Vagina (tissue), 2 donors: ENCODE results near the gene ASCC3. TPM values are rescaled to one million over a fixed set of nuclear protein-coding genes. Genes with fewer than 3 reads are reported as not detected.

Experiments used
- DNase-seq, 2 donors: peaks; one replicate each; pipeline ENCODE4 v3.0.0-alpha.2; 2017; ENCODE audit errors: extremely low spot score in 2 of 2
- H3K27ac ChIP-seq: fragments of 200-600 bp; sonication (generic); one replicate; pipeline ENCODE4 v1.5.1; 2019
- H3K27me3 ChIP-seq: fragments of 200-600 bp; sonication (generic); one replicate; pipeline ENCODE4 v1.5.1; 2019
- H3K36me3 ChIP-seq, 2 donors: fragments of 200-600 bp; sonication (generic); one replicate each; pipeline ENCODE4 v1.5.1; 2017 to 2019
- H3K4me1 ChIP-seq: fragments of 200-600 bp; sonication (generic); one replicate; pipeline ENCODE4 v1.5.1; 2019
- H3K4me3 ChIP-seq, 2 donors: fragments of 200-600 bp; sonication (generic); 1 replicate in 1 of 2; 2 replicates in 1 of 2; pipeline ENCODE4 v1.5.1; 2016 to 2019
- H3K9me3 ChIP-seq: fragments of 200-600 bp; sonication (generic); one replicate; pipeline ENCODE4 v1.5.1; 2019
- POLR2A ChIP-seq, 2 donors: fragments of 450-650 bp; IDR thresholded peaks; one replicate each; pipeline ENCODE4 v1.6.1; 2017; ENCODE audit warnings: antibody characterized with exemption in 2 of 2, mild to moderate bottlenecking in 2 of 2, moderate library complexity in 2 of 2
- POLR2AphosphoS5 ChIP-seq, 2 donors: sonication (generic); formaldehyde crosslinking; IDR thresholded peaks; one replicate each; pipeline ENCODE4 v1.9.0; 2017; ENCODE audit warnings: antibody characterized with exemption in 2 of 2, mild to moderate bottlenecking in 2 of 2, low read depth in 1 of 2; ENCODE audit not compliant: insufficient read depth in 1 of 2
- intact Hi-C: fragments of 100-400 bp; cut with DNase I; formaldehyde crosslinking; loops from one replicate; pipeline ENCODE4 v1.15.1; 2023
- total RNA-seq: library from RNA; depleted of rRNA; stranded (reverse); fragments of >200 nt; gene quantifications from one replicate; pipeline ENCODE4 v1.2.3, GENCODE V29; 2016
- TF ChIP-seq, protein P1 (sequence below), 3 experiments: fragments of 450-650 bp in 2 of 3; fragments of 200-600 bp in 1 of 3; sonication (generic) in 1 of 3; IDR thresholded peaks; one replicate each; pipeline ENCODE4 v1.5.1; 2017 to 2019; ENCODE audit warnings: antibody characterized with exemption in 3 of 3, mild to moderate bottlenecking in 2 of 3, moderate library complexity in 2 of 3

The ASCC3 gene
- total RNA-seq, 1 donor from 2014 or later: 44.7 TPM

DNA sequence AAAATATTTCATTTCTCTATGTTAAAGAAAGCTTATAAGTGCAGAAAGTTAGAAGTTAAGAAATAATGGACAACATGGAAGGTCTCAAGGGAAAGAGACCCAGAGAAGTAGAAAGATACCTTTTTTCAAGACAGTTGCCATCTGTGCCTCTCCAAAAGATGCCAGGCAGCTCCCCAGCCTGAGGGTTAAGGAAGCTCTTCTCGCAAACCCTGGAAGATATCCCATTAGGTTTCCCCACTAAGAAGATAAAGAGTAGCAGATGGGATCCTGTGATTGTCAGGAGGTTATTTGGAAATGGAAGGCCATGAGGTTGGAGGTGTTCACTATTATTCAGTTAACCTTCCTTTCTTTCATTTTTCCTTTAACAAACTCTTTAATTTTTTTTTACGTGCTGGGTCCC, 306.3 kb downstream of the ASCC3 start:
- peaks cover 0 to 4% of the 10 kb centered on the region in 2 donors for H3K36me3 ChIP-seq
- no peak for DNase-seq
- H3K9me3 ChIP-seq: no peaks in the 10 kb centered on the region
- no peaks in the 10 kb centered on the region for H3K4me1 ChIP-seq
- intact Hi-C loops: no loop called here
- no peak overlapping the region for H3K27ac ChIP-seq
- no peak for TF ChIP-seq POLR2A (IDR thresholded peaks at IDR 0.05)
- TF ChIP-seq, protein P1, sequence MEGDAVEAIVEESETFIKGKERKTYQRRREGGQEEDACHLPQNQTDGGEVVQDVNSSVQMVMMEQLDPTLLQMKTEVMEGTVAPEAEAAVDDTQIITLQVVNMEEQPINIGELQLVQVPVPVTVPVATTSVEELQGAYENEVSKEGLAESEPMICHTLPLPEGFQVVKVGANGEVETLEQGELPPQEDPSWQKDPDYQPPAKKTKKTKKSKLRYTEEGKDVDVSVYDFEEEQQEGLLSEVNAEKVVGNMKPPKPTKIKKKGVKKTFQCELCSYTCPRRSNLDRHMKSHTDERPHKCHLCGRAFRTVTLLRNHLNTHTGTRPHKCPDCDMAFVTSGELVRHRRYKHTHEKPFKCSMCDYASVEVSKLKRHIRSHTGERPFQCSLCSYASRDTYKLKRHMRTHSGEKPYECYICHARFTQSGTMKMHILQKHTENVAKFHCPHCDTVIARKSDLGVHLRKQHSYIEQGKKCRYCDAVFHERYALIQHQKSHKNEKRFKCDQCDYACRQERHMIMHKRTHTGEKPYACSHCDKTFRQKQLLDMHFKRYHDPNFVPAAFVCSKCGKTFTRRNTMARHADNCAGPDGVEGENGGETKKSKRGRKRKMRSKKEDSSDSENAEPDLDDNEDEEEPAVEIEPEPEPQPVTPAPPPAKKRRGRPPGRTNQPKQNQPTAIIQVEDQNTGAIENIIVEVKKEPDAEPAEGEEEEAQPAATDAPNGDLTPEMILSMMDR (IDR thresholded peaks at IDR 0.05): no peak
- no peak for TF ChIP-seq POLR2AphosphoS5 (IDR thresholded peaks at IDR 0.05; ENCODE audit: insufficient read depth in 1 of 2, low read depth in 1 of 2)
- H3K27me3 ChIP-seq: no peaks in the 10 kb centered on the region
- no peak overlapping the region for H3K4me3 ChIP-seq

DNA sequence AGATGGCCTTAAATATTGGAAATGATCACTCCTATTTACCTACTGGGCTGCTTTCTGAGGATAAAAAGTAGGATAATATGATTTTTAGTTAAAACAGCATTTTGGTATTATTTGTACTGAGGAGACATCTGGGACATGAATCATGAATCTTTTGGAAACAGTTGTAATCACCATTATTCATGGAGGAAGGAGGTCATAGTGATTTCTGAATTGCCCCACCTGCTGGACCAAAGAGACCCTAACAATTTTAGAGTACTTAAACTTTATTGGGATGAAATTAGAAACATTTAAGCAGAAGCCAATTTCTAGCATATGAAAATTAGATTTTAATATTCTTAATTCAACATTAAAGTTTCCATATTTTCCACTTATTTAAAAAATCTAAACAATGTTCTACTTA, 308.0 kb downstream of the ASCC3 start:
- intact Hi-C loops: no loop called here
- DNase-seq: no peak
- Histone ChIP-seq H3K4me3 (no peak overlapping the region), H3K27me3 (no peaks in the 10 kb centered on the region), H3K27ac (no peak overlapping the region), H3K9me3 (no peaks in the 10 kb centered on the region), H3K36me3 (peaks cover 0 to 4% of the 10 kb centered on the region in 2 donors), H3K4me1 (no peaks in the 10 kb centered on the region)
- TF ChIP-seq POLR2AphosphoS5 (IDR thresholded peaks at IDR 0.05; ENCODE audit: insufficient read depth in 1 of 2, low read depth in 1 of 2): no peak
- TF ChIP-seq POLR2A (IDR thresholded peaks at IDR 0.05): no peak
- TF ChIP-seq, protein P1 (IDR thresholded peaks at IDR 0.05): no peak

DNA sequence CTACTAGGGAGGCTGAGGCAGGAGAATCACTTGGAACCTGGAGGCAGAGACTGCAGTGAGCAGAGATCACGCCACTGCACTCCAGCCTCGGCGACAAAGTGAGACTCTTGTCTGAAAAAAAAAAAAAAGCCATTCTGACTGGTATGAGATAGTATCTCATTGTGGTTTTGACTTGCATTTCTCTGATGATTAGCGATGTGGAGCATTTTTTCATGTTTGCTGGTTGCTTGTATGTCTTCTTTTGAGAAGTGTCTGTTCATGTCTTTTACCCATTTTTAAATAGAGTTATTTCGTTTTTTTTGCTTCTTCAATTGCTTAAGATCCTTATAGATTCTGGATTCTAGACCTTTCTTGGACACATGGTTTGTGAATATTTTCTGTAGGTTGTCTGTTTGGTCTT, 312.9 kb downstream of the ASCC3 start:
- no peaks in the 10 kb centered on the region for H3K4me1 ChIP-seq
- intact Hi-C loops: no loop called here
- no peaks in the 10 kb centered on the region for H3K9me3 ChIP-seq
- H3K27me3 ChIP-seq: no peaks in the 10 kb centered on the region
- no peak for DNase-seq
- H3K4me3 ChIP-seq: no peak overlapping the region
- peaks cover 0 to 4% of the 10 kb centered on the region in 2 donors for H3K36me3 ChIP-seq
- TF ChIP-seq POLR2A (IDR thresholded peaks at IDR 0.05) (no peak), POLR2AphosphoS5 (IDR thresholded peaks at IDR 0.05; ENCODE audit: insufficient read depth in 1 of 2, low read depth in 1 of 2) (no peak)
- TF ChIP-seq, protein P1 (IDR thresholded peaks at IDR 0.05): no peak
- H3K27ac ChIP-seq: no peak overlapping the region

DNA sequence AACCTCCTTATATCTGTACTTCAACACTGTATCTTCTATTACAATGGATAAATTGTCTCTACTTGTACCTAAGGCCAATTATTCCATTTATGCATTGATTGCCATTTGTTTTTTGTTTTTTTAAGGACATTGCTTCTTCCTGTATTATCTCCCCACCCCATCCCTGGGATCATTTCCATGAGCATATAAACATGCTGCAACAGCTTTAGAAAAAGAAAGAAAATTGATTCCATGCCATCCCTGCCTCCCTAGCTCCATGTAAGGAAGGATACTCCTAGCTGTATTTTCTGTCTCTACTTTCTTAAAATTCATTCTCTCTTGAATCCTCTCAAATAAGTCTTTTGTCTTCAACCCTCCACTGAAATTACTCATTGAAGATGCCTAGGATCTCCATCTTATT, 314.6 kb downstream of the ASCC3 start:
- DNase-seq: no peak
- TF ChIP-seq POLR2AphosphoS5 (IDR thresholded peaks at IDR 0.05; ENCODE audit: insufficient read depth in 1 of 2, low read depth in 1 of 2): no peak
- TF ChIP-seq, protein P1 (IDR thresholded peaks at IDR 0.05): no peak
- TF ChIP-seq POLR2A (IDR thresholded peaks at IDR 0.05): no peak
- no peaks in the 10 kb centered on the region for H3K4me1 ChIP-seq
- no peaks in the 10 kb centered on the region for H3K9me3 ChIP-seq
- intact Hi-C loops: no loop called here
- H3K4me3 ChIP-seq: no peak overlapping the region
- H3K27me3 ChIP-seq: no peaks in the 10 kb centered on the region
- H3K27ac ChIP-seq: no peak overlapping the region
- H3K36me3 ChIP-seq: peaks cover 0 to 4% of the 10 kb centered on the region in 2 donors

DNA sequence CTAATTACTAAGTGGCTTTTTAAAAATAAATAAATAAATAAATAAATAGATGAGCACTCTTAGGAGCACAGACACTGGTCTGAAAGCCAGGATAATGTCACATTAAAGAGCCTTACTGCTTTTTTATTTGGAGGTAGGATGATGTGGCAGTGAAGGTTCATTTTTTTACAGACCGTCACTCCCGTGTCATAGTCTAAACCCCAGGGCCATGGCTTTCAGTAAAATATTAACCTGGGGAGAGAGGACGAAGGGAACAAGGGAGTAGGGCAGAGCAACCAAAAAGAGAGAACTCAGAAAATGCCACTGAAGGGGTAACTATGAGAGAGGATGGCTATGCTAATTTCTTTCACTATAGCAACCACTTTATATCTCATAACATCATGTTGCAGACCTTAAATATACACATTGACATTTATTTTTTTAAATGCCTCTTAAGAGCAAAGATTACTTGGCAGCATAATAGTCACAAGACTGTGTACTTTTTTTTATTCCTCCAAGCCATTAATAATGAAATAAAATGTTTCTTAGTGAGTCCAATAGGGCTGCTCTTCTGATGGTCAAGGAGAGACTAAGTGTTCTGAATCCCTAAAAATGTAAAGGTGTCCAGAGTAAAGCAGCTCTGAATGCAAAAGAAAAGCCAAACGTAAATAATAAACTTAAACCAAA, 315.6 kb downstream of the ASCC3 start:
- H3K4me1 ChIP-seq: no peaks in the 10 kb centered on the region
- H3K27me3 ChIP-seq: no peaks in the 10 kb centered on the region
- H3K9me3 ChIP-seq: no peaks in the 10 kb centered on the region
- no peak overlapping the region for H3K4me3 ChIP-seq
- H3K27ac ChIP-seq: no peak overlapping the region
- no peak for DNase-seq
- no peaks in the 10 kb centered on the region for H3K36me3 ChIP-seq
- no peak for TF ChIP-seq POLR2AphosphoS5 (IDR thresholded peaks at IDR 0.05; ENCODE audit: insufficient read depth in 1 of 2, low read depth in 1 of 2)
- TF ChIP-seq, protein P1 (IDR thresholded peaks at IDR 0.05): no peak
- no peak for TF ChIP-seq POLR2A (IDR thresholded peaks at IDR 0.05)
- intact Hi-C loops: no loop called here
